ENCODE measurements around the gene NPL.

GRCh38 chr1:182829285-182829932 lies 39.8 kb downstream of the NPL start:
- TF ChIP-seq CTCF (tag by site-specific recombination; IDR thresholded peaks at IDR 0.05) = no peak
- no peak for TF ChIP-seq ZNF416 (tag by site-specific recombination; IDR thresholded peaks at IDR 0.05)
- TF ChIP-seq HOXD13 (CRISPR knock-in tag; IDR thresholded peaks at IDR 0.05; ENCODE audit: borderline replicate concordance) = no peak
- no peak for TF ChIP-seq ZNF24 (tag by site-specific recombination; IDR thresholded peaks at IDR 0.05)
- no peak for TF ChIP-seq KLF7 (tag by site-specific recombination; IDR thresholded peaks at IDR 0.05; ENCODE audit: borderline replicate concordance)
- no peak for TF ChIP-seq ZNF768 (tag by site-specific recombination; IDR thresholded peaks at IDR 0.05)
- TF ChIP-seq SALL2 (tag by site-specific recombination; IDR thresholded peaks at IDR 0.05; ENCODE audit: borderline replicate concordance) = no peak
- no peak for TF ChIP-seq PRDM2 (tag by site-specific recombination; IDR thresholded peaks at IDR 0.05; ENCODE audit: borderline replicate concordance)

Data from HEK293 (cell line).